Measurements from ENCODE around the gene CDH12.
A peak's percentile ranks its signal among the peaks of the same experiment; 100 is the strongest.
"Not testable (repeated sequence)": the region's sequence is repeated elsewhere in the genome, so short reads cannot be mapped to it uniquely, and the experiment has no call there.

CDH12 gene

GRCh38 chr5:22431406-22431805, 421.7 kb downstream of the CDH12 start:
- peak; percentile 6 for DNase-seq

- no peak for DNase-seq
Measured at GRCh38 chr5:22411554-22412349, 441.4 kb downstream of the CDH12 start.

GRCh38 chr5:22391956-22392355, 461.2 kb downstream of the CDH12 start:
- no peak for DNase-seq

- no peak for DNase-seq
Measured at GRCh38 chr5:22390888-22391287, 462.3 kb downstream of the CDH12 start.

- no peak for DNase-seq
Measured at GRCh38 chr5:22372826-22373660, 480.1 kb downstream of the CDH12 start.

GRCh38 chr5:22372376-22372775, 480.8 kb downstream of the CDH12 start:
- DNase-seq, result no peak

- DNase-seq, result no peak
Measured at GRCh38 chr5:22354956-22355355, 498.2 kb downstream of the CDH12 start.

GRCh38 chr5:22352493-22352892, 500.7 kb downstream of the CDH12 start:
- no peak for DNase-seq

GRCh38 chr5:22351178-22351577, 502.0 kb downstream of the CDH12 start:
- DNase-seq, result no peak

- no peak for DNase-seq
Measured at GRCh38 chr5:22348027-22348426, 505.1 kb downstream of the CDH12 start.

- no peak for DNase-seq
Measured at GRCh38 chr5:22344000-22344399, 509.1 kb downstream of the CDH12 start.

GRCh38 chr5:22341406-22341805, 511.7 kb downstream of the CDH12 start:
- DNase-seq, result no peak

- not testable (repeated sequence) for DNase-seq
Measured at GRCh38 chr5:22332949-22333348, 520.2 kb downstream of the CDH12 start.

GRCh38 chr5:22329683-22330082, 523.5 kb downstream of the CDH12 start:
- no peak for DNase-seq

- no peak for DNase-seq
Measured at GRCh38 chr5:22319798-22320197, 533.3 kb downstream of the CDH12 start.

GRCh38 chr5:22316294-22316693, 536.9 kb downstream of the CDH12 start:
- DNase-seq, result no peak

GRCh38 chr5:22315052-22315451, 538.1 kb downstream of the CDH12 start:
- DNase-seq, result not testable (repeated sequence)

- no peak for DNase-seq
Measured at GRCh38 chr5:22314548-22314947, 538.6 kb downstream of the CDH12 start.

GRCh38 chr5:22306011-22306410, 547.1 kb downstream of the CDH12 start:
- no peak for DNase-seq

GRCh38 chr5:22295832-22296231, 557.3 kb downstream of the CDH12 start:
- no peak for DNase-seq

- no peak for DNase-seq
Measured at GRCh38 chr5:22293147-22293546, 560.0 kb downstream of the CDH12 start.

- no peak for DNase-seq
Measured at GRCh38 chr5:22278164-22278563, 575.0 kb downstream of the CDH12 start.

- DNase-seq, result no peak
Measured at GRCh38 chr5:22277006-22277405, 576.1 kb downstream of the CDH12 start.

GRCh38 chr5:22265855-22266254, 587.3 kb downstream of the CDH12 start:
- not testable (repeated sequence) for DNase-seq

All from NCI-H526 treated with DMSO at 0.1 percent for 48 hours (cell line).